ENCODE results near the gene PARD3.

The PARD3 gene

DNA sequence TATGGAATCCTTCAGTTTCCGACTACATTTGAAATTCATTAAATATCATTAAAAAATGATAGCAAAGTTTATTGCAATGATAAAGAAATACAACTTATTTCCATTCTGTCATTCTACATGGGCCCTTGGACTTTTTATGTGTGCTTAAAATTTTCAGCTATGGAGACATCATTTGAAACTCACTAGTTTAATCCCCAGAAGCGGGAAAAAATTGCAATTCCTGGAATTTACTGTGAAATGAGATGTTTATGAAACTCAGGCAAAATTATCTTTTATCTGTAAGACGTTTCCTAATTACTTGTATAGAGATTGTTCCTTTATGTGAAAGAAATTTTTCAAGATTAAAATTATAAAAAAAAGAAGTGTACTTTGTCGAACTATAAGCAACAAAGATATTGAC is 213.4 kb downstream of the PARD3 start:
- TF ChIP-seq ZNF384 (IDR thresholded peaks at IDR 0.05) (no peak), NFRKB (IDR thresholded peaks at IDR 0.05) (no peak), FOXM1 (IDR thresholded peaks at IDR 0.05; ENCODE audit: borderline replicate concordance) (no peak), SP1 (IDR thresholded peaks at IDR 0.05) (no peak), BHLHE40 (IDR thresholded peaks at IDR 0.05; ENCODE audit: borderline replicate concordance) (no peak), HDGF (IDR thresholded peaks at IDR 0.05; ENCODE audit: borderline replicate concordance) (no peak)
- ChIA-PET POLR2A (no interaction called here), CTCF (no interaction called here)
- no peak for DNase-seq (ENCODE audit: extremely low spot score)

DNA sequence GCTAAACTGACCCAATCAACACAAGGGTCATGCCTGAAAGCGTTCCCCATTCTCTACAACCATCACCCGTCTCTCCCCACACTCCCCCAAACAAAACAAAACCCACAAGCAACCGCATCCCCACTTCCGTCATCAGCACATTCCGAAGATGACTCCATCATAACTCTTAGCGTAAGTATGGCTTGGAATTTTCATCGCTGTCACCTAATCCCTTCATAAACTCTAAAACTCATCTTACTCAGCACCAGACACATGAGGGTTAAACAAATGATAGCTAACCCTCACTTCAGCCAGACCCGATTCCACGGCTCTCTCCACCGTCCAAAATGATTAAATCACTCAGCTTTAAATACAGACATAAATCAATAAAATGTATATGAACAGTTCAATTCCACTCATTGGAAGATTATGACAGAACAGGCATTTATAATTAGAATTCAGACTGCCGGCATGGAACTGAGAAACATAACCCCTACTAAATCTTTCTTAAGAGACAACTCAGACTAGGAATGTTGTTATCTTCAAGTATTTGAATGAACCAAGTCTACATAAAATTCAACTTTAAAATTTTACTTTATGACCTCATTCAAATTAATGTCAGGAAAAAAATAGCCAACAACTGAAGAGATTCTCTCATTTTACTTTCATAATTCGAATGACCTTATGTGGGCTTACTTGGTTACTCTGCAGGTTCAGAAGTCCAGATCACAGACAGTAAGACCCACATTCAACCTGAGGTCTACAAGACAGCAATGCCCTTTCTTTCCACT is 215.9 kb downstream of the PARD3 start:
- no peak for TF ChIP-seq SP1 (IDR thresholded peaks at IDR 0.05)
- no peak for TF ChIP-seq HDGF (IDR thresholded peaks at IDR 0.05; ENCODE audit: borderline replicate concordance)
- no peak for TF ChIP-seq FOXM1 (IDR thresholded peaks at IDR 0.05; ENCODE audit: borderline replicate concordance)
- TF ChIP-seq, protein P1, sequence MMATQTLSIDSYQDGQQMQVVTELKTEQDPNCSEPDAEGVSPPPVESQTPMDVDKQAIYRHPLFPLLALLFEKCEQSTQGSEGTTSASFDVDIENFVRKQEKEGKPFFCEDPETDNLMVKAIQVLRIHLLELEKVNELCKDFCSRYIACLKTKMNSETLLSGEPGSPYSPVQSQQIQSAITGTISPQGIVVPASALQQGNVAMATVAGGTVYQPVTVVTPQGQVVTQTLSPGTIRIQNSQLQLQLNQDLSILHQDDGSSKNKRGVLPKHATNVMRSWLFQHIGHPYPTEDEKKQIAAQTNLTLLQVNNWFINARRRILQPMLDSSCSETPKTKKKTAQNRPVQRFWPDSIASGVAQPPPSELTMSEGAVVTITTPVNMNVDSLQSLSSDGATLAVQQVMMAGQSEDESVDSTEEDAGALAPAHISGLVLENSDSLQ (IDR thresholded peaks at IDR 0.05): peak; percentile 56
- TF ChIP-seq SUZ12 (IDR thresholded peaks at IDR 0.05): no peak
- CTCF ChIA-PET: interaction anchor here (1.9 kb wide), 1 partner anchor 10 kb away, joined by 5 read pairs; no protein-coding TSS in a partner anchor
- no peak for DNase-seq (ENCODE audit: extremely low spot score)
- POLR2A ChIA-PET: no interaction called here

DNA sequence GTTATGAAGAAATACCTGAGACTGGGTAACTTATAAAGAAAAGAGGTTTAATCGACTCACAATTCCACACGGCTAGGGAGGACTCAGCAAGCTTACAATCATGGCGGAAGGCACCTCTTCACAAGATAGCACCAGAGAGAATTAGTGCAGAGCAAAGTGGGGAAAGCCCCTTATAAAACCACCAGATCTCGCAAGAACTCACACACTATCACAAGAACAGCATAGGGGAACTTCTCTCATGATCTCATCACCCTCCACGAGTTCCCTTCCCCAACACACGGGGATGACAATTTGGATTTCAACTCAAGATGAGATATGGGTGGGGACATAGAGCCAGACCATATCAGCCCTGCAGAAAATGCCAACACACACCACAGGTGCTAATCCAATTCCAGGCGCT is 218.7 kb downstream of the PARD3 start:
- DNase-seq (ENCODE audit: extremely low spot score): no peak
- ChIA-PET CTCF (no interaction called here), POLR2A (no interaction called here)
- TF ChIP-seq FOXA1 (IDR thresholded peaks at IDR 0.05) (no peak), ZNF384 (IDR thresholded peaks at IDR 0.05) (no peak), TARDBP (IDR thresholded peaks at IDR 0.05) (no peak), LEF1 (IDR thresholded peaks at IDR 0.05; ENCODE audit: borderline replicate concordance) (no peak), FOXK2 (IDR thresholded peaks at IDR 0.05) (no peak), L3MBTL2 (conservative IDR thresholded peaks at IDR 0.05) (no peak), ARNT (IDR thresholded peaks at IDR 0.05) (no peak), SP1 (IDR thresholded peaks at IDR 0.05) (no peak), SUZ12 (IDR thresholded peaks at IDR 0.05) (no peak), FOXM1 (IDR thresholded peaks at IDR 0.05; ENCODE audit: borderline replicate concordance) (no peak), CTBP1 (IDR thresholded peaks at IDR 0.05; ENCODE audit: borderline replicate concordance) (no peak), BHLHE40 (IDR thresholded peaks at IDR 0.05; ENCODE audit: borderline replicate concordance) (no peak)

DNA sequence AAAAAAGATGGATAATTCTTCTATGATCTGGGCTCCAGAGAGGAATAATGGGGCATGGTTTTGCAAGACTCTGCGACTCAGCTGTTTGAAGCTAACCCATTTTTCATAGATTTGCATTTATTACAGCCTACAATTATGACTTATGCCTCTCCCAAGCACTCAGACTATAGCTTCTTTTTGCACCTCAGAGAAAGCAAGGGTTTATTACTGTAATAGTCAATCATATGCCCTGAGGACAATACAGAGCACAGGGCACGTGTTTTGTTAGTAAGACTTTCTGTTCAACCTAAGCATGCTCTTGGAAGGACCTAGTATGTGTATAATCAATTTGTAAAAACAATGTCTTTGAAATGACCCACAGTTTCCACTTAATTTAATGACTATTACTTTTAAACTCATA is 221.2 kb downstream of the PARD3 start:
- CTCF ChIA-PET: no interaction called here
- DNase-seq (ENCODE audit: extremely low spot score): no peak
- POLR2A ChIA-PET: no interaction called here
- TF ChIP-seq HDGF (IDR thresholded peaks at IDR 0.05; ENCODE audit: borderline replicate concordance) (no peak), CTBP1 (IDR thresholded peaks at IDR 0.05; ENCODE audit: borderline replicate concordance) (no peak), LEF1 (IDR thresholded peaks at IDR 0.05; ENCODE audit: borderline replicate concordance) (no peak), ZNF384 (IDR thresholded peaks at IDR 0.05) (no peak), FOXA1 (IDR thresholded peaks at IDR 0.05) (no peak), ELF4 (IDR thresholded peaks at IDR 0.05) (no peak), FOXK2 (IDR thresholded peaks at IDR 0.05) (no peak), TARDBP (IDR thresholded peaks at IDR 0.05) (no peak), L3MBTL2 (conservative IDR thresholded peaks at IDR 0.05) (no peak), ARNT (IDR thresholded peaks at IDR 0.05) (no peak), BHLHE40 (IDR thresholded peaks at IDR 0.05; ENCODE audit: borderline replicate concordance) (no peak), NFRKB (IDR thresholded peaks at IDR 0.05) (no peak), SP1 (IDR thresholded peaks at IDR 0.05) (no peak), FOXM1 (IDR thresholded peaks at IDR 0.05; ENCODE audit: borderline replicate concordance) (no peak)
- TF ChIP-seq, protein P1 (IDR thresholded peaks at IDR 0.05): no peak

DNA sequence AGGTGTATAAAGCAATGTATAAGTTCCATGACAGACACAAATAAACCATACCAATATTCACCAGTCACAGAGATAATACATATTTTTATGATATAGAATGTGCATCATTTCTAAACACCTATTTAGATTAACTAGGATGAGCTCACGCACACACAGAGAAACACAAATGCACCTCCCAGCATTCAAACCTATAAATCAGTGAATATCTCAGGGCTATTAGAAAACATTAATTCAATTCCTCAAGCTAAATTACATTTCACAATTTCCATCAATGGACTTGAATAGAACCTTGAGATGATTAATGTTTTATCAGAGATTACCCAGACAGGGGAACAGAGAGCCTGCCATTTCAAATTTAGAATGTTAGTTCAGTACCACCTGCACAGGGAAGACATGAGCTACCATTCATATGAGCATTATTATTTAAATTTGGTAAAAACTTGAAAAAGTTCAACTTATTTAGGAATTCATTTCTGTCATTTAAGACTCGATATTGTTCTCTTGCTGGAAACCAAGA is 221.7 kb downstream of the PARD3 start:
- CTCF ChIA-PET: no interaction called here
- POLR2A ChIA-PET: no interaction called here
- DNase-seq (ENCODE audit: extremely low spot score): no peak
- no peak for TF ChIP-seq ARNT (IDR thresholded peaks at IDR 0.05)
- no peak for TF ChIP-seq BHLHE40 (IDR thresholded peaks at IDR 0.05; ENCODE audit: borderline replicate concordance)
- TF ChIP-seq TARDBP (IDR thresholded peaks at IDR 0.05): no peak
- TF ChIP-seq, protein P1 (IDR thresholded peaks at IDR 0.05): no peak
- TF ChIP-seq FOXM1 (IDR thresholded peaks at IDR 0.05; ENCODE audit: borderline replicate concordance): no peak
- no peak for TF ChIP-seq ZNF384 (IDR thresholded peaks at IDR 0.05)
- no peak for TF ChIP-seq ELF4 (IDR thresholded peaks at IDR 0.05)
- no peak for TF ChIP-seq SUZ12 (IDR thresholded peaks at IDR 0.05)
- no peak for TF ChIP-seq LEF1 (IDR thresholded peaks at IDR 0.05; ENCODE audit: borderline replicate concordance)
- TF ChIP-seq L3MBTL2 (conservative IDR thresholded peaks at IDR 0.05): no peak
- no peak for TF ChIP-seq NFRKB (IDR thresholded peaks at IDR 0.05)
- no peak for TF ChIP-seq CTBP1 (IDR thresholded peaks at IDR 0.05; ENCODE audit: borderline replicate concordance)
- no peak for TF ChIP-seq FOXK2 (IDR thresholded peaks at IDR 0.05)
- no peak for TF ChIP-seq SP1 (IDR thresholded peaks at IDR 0.05)
- no peak for TF ChIP-seq FOXA1 (IDR thresholded peaks at IDR 0.05)
- no peak for TF ChIP-seq HDGF (IDR thresholded peaks at IDR 0.05; ENCODE audit: borderline replicate concordance)

DNA sequence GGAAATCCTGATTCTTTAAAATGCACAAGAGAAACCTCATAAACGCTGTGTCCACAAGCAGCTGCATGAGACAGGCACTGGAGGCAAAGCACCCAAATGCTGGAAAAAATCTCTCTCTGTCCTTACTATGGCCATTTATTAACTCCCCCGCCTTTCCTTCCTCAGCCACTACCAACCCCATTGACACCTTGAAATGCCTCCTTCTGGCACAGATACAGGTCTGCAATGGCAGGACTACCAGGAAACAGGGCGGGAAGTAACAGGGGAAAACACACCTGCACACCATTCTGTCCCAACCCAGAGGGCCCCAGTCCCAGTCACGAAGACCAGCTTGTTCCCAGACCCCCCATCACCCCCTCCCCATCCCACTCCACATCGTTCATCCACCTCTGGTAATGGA is 224.3 kb downstream of the PARD3 start:
- no peak for DNase-seq (ENCODE audit: extremely low spot score)
- TF ChIP-seq BHLHE40 (IDR thresholded peaks at IDR 0.05; ENCODE audit: borderline replicate concordance) (no peak), CTBP1 (IDR thresholded peaks at IDR 0.05; ENCODE audit: borderline replicate concordance) (no peak), FOXA1 (IDR thresholded peaks at IDR 0.05) (no peak), HDGF (IDR thresholded peaks at IDR 0.05; ENCODE audit: borderline replicate concordance) (no peak), SUZ12 (IDR thresholded peaks at IDR 0.05) (no peak), TARDBP (IDR thresholded peaks at IDR 0.05) (no peak), ZNF384 (IDR thresholded peaks at IDR 0.05) (no peak), ARNT (IDR thresholded peaks at IDR 0.05) (no peak)
- TF ChIP-seq, protein P1 (IDR thresholded peaks at IDR 0.05): no peak
- ChIA-PET CTCF (no interaction called here), POLR2A (no interaction called here)
